HG03060 (cell line): ENCODE results near the gene SLIT3.

Experiments used
- ATAC-seq: cut with Tn5 transposase; IDR thresholded peaks from one replicate; pipeline ENCODE4 v1.9.1; 2021; ENCODE audit warnings: low read depth, moderate number of reproducible peaks; ENCODE audit not compliant: unreplicated experiment

Gene SLIT3

DNA sequence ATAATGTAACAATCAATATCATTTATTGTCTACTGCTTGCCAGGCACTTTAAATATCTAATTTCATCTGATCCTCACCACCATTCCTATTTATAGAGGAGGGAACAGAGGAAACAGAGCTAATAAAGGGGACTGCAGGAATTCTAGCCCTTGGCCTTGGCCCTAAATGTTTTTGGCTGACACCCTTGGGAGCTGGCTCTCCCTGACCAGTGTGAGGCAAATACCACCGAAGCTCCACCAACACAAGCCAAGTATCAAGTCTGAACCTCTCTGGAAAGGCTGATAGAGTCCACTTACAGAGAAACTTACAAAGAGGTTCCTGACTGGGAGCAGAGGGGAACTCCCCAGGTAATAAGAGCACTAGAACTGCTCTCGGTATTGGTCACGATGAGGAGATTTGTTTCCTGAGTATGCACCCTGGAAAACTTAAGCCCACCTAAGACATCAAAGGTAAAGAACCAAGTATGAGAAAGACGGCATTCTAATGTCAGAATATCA, 478.6 kb downstream of the SLIT3 start:
- no peak for ATAC-seq

DNA sequence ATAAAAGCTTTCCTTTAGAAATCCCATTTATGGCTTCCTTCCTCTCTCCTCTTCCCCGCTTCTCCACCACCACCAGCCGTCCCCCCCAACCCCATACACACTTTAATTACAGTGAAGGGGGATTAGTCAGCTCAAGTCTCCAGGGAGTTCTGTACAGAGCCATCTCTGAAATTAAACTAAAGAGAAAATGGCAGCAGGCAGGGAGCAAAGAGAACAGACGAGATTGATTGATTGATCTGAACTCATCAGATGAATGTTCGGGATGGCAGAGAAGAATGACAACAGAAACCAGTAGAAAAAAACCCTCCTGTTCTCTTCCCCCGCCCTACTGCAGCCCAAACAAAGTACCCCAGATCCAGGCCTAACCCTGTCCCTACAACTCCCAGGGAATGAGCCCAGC, 480.1 kb downstream of the SLIT3 start:
- no peak for ATAC-seq

DNA sequence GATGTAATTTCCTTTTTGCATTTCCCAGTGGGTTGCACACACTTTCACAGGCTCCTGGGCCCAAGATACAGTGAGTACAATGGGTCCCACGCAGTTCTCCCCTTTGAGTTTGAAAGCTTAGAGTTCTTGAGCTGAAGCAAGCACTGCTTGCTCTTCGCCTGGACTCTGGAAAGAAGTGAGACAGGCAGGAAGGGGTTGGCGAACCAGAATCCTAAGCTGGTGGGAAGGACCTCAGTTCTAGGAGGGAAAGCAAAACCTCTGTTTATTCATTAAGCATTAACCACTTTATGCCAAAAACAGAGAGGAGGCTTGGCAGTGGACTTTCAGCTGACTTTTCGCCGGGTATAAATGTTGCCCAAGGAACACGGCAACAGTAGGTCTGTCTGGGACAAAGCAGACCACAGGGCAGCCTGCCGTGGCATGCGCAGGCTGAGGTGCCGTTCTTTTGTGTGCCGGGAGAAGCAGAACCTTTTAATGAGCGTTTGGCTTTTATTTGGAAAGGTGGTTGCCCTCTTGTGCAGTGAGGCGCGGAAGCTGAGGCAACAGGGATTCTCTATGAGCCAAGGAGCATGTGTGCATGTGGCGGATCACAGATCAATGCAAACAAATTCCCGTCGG, 481.8 kb downstream of the SLIT3 start:
- ATAC-seq = no peak

DNA sequence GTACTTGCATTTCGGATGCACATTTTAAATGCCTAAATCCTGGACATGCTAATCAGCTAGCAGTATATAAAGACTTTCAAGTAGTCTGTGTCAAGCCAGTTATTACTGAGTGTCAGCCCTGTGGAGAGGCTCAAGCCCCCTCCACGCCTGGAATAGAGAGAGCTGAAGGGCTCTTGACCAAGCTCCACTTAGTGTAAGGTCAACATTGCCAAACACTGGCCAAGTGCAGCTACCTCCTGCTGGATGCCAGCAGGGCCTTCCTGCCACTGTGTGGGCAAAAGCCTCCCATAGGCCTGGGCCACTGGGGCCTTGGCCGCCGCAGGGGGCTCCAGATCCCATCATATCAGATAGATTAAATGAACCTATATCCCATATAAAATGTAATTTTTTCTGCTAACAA, 482.4 kb downstream of the SLIT3 start:
- ATAC-seq = no peak

DNA sequence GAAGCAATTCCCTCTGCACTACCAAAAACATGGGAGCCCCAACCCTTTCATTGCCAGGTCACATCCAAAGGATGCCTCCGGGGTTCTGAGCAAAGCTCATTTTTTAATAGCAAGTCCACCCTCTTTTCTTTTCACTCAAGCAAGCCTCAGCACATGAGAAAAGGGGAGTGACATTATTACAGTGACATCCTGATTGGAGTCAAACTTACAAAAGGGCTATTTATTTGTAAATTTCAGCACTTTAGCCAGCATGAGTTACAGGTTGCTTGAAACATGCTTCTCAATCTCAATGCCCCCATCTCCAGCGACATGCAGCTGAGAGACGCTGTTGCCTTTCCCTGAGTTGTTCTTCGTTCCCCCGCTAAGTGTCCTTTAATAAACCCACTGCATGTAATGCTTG, 483.3 kb downstream of the SLIT3 start:
- no peak for ATAC-seq

DNA sequence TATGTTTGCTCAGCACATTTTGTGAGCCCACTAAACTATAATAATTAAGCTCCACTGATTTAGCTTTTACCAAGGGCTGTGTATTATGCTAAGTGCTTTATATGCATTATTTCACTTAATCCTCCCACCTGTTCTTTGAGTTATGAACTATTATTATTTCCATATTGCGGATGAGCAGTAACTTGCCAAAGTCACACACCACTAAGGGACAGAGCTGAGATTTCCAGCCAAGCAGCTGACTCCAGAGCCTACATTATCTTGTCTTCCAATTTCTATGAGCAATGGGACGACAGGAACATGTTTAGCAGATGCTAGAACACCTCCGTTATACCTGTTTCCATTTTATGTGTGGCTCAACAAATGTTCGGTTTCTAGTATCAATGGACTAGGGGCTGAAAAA, 484.3 kb downstream of the SLIT3 start:
- ATAC-seq = no peak

DNA sequence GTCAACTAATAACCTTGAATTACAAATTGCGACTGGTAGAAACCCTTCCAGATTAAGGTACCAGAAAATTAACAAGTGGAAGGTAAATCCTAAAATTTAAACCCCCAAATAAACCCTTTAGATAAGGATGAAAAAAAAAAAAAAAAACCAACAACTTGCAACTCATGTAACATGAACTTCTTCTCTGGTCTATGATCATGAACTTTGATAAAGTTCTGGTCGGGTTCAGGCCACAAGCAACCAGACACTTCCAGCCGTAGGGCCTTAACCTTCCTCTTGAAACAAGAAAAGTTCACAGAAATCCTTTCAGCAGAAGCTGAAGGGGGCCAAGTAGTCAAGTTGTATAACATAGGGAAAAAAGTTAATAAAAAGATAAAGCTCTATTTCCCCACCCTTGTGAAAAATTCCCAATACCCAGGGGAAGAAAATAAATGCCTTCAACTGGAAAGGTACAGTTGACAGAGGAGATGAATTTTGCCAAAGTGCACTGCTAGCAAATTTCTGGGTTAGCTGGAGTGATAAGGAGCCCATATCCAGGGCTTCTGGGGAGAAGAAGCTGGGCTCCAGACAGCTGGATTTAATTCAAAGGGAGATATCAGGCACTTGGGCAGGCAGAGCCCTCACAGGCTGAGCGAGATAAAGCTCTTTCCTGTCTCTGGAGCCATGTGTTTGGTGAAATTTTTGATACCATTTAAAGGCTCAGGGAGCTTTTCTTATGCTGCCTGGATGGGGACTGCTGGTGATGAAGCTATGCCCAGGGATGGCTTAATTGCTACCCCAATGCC, 487.6 kb downstream of the SLIT3 start:
- ATAC-seq = no peak

DNA sequence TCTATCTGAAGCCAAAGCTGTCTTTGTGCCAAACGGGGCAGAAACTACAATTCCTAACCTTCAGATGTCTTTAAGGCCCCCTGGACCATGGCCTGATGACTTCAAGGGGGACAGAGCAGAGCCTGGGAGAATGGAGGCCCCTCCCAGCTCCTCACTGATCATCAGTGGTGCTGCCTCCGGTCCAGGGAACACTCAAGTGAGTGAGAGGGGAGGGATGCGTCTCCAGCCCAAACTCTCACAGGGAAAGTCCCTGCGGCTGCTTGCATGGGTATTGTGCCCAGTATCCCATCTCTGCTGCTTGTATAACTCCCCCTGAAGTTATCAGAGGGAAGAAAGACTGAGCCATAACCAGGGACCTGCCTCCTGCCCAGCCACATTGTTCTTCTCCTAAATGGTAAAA, 490.3 kb downstream of the SLIT3 start:
- ATAC-seq = no peak

DNA sequence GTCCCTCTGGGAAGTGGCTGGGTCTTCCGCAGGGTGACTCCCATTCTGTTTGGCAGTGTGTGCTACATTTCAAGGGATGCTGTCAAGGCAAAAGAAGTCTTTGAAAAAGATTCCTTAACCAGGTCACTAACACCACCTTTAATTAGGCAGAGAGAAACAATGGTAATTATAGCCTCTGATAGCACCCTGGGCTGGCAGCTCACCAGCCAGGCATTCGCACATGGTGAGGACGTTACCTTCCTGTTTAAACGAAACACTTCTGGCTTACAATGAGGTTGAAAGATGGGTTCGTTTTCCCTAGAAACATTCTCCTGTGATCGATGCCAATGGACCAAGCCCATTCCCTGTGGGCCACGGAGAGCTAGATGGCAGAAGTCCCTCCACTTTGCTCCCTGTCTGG, 491.7 kb downstream of the SLIT3 start:
- ATAC-seq = no peak

DNA sequence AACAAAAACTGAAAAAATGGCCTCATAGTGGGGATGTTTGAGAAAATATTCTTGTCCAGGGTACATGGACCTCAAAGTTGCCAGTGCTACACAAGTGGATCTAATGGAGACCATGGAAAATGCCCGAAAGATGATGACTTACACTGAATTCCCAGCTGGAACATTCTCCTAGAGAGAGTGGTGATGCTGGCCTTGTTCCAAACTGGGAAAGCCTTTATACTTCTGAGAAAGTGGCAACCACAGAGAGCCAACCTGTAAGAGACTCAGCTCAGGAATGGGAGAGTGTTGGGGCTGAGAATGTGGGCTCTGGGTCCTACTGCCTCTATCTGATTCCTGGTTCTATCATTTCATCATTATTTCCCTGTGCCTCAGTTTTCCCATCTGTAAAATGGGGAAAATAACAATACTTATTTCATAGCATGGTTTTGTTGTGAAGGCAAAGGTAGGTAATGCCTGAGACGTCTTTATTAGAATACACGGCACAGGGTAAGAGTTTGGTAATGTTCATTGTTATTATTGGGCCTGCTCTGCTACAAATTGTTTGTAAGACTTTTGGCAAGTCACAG, 492.8 kb downstream of the SLIT3 start:
- no peak for ATAC-seq

DNA sequence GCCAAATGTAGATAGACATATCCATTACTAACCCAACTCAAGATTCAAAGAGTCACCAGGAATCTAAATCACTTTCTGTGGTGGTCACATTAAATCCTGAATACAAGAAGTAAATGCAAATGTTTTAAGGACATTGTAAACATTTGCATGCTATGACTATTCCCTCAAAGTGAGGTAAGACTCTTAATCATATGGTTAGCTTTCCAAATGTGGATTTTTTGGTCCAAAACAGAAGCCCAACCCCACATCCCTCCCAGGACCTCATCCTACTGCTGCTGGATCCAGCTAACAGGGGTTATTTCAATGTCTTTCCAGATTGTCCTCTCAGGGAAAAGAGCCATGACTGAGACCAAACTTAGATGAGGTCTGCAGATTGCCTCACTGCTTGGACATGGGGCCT, 493.7 kb downstream of the SLIT3 start:
- ATAC-seq = no peak

DNA sequence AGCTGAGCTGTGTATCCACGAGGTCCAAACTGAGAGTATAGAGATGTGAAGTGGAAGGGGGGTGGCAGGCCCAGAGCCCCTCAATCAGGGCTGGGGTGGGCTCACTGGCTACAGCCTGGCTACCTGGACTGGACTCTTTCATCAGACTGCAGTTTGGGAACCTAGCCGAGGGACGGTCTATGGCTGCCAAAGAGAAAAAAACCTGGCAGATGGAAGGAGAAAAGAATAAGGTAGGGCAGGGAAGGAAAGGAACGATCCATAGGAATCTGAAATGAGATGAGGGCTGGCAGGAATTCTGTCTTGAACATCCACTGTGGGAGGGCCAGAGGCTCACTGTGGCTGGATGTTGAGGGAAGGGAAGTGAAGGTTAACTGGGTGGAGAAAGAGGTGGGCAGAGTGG, 497.4 kb downstream of the SLIT3 start:
- ATAC-seq = no peak

DNA sequence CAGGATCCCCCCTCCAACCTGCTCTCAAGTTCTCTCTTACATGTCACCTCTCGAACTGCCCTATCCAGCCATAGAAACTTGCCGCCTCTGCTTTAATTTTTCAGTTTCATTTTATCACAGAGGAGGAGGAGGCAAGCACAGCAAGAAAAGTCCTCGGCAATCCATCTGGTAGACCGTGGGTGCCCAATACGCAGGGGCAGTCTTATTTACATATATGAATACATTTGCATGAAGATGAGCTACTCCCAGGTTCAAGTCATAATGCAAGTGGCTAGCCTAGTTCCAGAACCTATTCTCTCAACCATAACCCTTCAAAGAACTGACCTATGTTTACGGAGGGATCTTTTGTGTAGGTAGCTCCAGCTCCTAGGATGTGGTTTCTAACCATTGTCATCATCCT, 498.6 kb downstream of the SLIT3 start:
- ATAC-seq = no peak

DNA sequence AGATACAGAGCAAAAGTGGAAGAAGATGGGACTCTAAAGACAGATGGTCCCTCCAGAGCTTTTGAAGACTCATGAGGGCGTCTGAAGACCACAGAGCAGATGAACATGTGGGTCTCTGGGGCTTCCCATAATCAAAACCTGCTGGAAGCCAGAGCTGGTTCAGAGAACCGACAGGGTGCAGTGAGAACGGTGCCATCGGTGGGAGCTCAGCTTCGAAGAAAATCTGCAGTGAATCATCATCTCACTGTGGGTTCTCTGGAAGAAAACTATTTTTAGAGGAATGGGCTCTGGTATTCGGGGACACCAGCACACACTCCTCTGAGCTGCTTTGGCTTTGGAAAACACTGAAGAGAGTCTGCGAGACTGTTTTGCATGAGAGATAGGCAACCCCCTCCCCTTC, 499.4 kb downstream of the SLIT3 start:
- no peak for ATAC-seq

DNA sequence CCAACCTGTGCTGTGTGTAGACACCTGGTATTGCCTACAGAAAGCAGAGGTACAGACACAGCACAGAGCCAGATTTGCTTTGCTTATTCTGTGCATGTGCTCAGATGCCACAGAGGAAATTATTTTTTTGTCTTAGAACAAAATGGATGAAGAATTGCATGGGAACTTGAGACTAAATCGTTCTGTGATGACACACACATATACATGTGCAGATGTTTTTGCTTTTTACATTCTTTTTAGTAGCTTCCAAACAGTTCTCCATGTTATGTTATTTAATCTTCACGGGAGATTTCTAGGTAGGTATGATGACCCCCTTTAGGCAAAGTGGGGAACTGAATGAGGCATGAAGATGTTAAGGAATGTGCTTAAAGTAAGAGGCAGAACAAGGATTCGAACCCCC, 500.2 kb downstream of the SLIT3 start:
- no peak for ATAC-seq

DNA sequence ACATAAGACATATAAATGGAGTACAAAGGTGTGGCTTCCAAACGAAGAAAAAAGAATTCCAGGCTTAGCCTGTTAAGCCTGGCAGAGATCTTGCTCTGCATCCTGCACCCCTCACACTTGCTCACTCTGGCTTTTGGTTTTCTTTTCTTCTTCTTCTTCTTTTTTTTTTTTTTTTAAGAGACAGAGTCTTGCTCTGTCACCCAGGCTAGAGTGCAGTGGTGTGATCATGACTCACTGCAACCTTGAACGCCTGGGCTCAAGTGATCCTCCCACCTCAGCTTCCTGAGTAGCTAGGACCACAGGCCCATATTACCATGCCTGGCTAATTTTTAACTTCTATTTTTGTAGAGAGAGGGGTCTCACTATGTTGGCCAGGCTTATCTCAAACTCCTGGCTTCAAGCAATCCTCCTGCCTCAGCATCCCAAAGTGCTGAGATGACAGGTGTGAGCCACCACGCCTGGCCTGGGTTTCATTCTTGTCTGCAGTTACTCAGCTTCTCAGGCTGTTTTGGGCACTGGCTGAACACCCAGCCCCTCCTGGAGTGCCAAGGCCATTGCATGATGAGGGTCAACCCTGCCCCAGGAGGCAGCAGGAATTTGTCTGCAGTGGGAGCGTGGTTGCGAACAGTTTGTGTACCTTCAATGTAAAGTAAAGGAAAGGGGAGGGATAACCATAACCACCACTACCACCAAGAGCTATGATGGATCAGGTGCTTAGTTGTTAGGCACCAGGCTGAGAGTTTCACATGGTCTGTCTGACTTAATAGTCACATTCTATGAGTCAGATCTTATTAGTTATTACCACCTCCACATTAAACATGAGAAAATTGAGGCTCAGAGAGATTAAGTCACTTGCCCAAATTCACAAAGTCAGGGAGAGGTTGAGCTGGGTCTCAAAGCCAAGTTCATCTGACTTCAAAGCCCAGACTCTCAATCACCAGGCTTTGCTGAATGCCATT, 502.6 kb downstream of the SLIT3 start:
- ATAC-seq = no peak

DNA sequence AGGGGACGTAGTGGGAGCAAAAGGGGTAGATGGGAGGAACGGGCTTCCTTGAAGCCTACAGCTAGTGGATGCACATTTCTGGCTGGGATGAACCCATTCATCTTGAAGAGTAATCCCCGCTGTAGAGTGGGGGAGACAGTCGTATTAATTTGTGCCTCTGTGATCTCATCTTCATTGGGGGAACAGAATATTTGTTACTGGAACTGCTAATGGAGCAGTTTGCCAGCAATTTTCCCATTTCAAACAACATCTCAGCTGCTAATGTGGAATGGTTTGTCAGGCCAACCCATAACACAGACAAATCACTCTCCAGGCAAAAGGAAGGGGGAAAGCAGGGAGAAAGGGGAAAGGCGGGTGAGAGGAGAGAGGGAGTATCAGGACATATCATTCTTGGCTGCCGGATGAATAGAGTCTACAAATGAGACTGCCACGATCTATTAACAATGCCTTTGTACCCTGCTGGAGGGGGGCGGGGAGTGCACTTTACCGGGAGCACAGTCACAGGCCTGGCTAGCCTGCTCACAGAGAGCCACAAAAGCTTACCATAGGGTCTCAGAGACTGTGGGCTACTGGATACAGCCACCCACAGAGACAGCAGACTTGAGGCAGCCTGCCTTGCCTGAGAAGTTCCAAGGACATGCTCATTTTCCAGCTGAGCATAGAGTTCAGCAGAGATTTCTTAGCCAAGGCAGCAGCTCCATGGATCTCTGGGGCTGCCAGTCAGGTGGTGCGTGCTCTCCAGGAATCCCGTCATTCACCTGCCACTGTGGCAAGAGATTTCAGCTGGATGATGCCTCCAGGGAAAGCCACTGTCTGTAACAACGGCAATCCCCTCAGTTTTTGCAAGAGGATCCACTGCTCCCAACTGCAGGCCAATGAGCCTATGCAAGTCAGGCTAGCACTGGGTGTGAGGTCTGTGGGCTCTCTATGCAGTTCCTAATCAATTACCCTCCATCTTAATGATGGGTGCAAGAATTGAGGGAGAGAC, 504.1 kb downstream of the SLIT3 start:
- ATAC-seq = no peak

DNA sequence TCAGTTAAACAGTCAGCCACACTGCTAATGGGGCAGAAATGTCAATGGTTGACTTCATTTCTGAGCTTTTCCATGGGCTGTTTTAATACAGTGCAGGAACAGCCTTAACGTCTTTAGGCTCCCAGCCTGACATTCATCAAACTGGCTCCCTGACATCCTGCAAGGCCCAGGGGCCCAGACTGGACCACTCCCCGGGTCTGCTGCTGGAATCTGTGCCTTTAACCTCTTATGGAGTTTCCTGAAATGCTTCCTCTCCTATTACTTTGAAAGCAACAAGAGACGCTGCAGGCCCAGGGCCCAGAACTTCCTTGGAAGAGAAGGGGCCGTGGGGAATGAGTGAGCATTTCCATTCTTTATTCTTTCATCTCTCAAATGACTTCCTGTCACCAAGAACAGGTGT, 504.9 kb downstream of the SLIT3 start:
- no peak for ATAC-seq
